Activated naive CD4-positive, alpha-beta T cell treated with anti-CD3 and anti-CD28 coated beads, Interleukin-2, amount 50 U/mL, for 72 hours (primary cell): ENCODE measurements around the gene SLC11A1. TPM values are rescaled to one million over a fixed set of nuclear protein-coding genes. Genes with fewer than 3 reads are reported as not detected.

ENCODE experiments used
- ATAC-seq, 2 donors: fragments of 150-1000 bp; cut with Tn5 transposase; 2 replicates each; pipeline ENCODE4 v1.10.0; 2021; ENCODE audit warnings: mild to moderate bottlenecking in 2 of 2, moderate library complexity in 2 of 2
- DNase-seq, 2 donors: peaks; one replicate each; pipeline ENCODE4 v3.0.0; 2021 to 2022; ENCODE audit warnings: low spot score in 2 of 2
- H3K27ac Mint-ChIP-seq, 2 donors: one replicate each; pipeline ENCODE4 v1.8.0; 2022; ENCODE audit warnings: mild to moderate bottlenecking in 2 of 2, mixed read lengths in 2 of 2
- H3K36me3 Mint-ChIP-seq, 2 donors: one replicate each; pipeline ENCODE4 v1.8.0; 2022; ENCODE audit warnings: mixed read lengths in 2 of 2
- H3K9me3 Mint-ChIP-seq, 2 donors: one replicate each; pipeline ENCODE4 v1.8.0; 2022; ENCODE audit warnings: mixed read lengths in 2 of 2
- total RNA-seq, 2 donors: library from RNA; stranded (reverse); gene quantifications; one replicate each; pipeline ENCODE4 v1.2.3, GENCODE V29; 2022

SLC11A1 gene
- total RNA-seq, 2 donors from 2014 or later = not detected

GRCh38 chr2:218432676-218433365 lies 50.7 kb downstream of the SLC11A1 start:
- Mint-ChIP-seq H3K27ac (no peak overlapping the region), H3K36me3 (no peaks in the 10 kb centered on the region), H3K9me3 (no peaks in the 10 kb centered on the region)
- no peak for DNase-seq
- ATAC-seq = no peak

GRCh38 chr2:218434456-218434855 lies 52.4 kb downstream of the SLC11A1 start:
- DNase-seq = peak in 1 of 2 donors; percentile 33
- no peaks in the 10 kb centered on the region for H3K9me3 Mint-ChIP-seq
- H3K36me3 Mint-ChIP-seq = no peaks in the 10 kb centered on the region
- no peak for ATAC-seq
- no peak overlapping the region for H3K27ac Mint-ChIP-seq

DNA sequence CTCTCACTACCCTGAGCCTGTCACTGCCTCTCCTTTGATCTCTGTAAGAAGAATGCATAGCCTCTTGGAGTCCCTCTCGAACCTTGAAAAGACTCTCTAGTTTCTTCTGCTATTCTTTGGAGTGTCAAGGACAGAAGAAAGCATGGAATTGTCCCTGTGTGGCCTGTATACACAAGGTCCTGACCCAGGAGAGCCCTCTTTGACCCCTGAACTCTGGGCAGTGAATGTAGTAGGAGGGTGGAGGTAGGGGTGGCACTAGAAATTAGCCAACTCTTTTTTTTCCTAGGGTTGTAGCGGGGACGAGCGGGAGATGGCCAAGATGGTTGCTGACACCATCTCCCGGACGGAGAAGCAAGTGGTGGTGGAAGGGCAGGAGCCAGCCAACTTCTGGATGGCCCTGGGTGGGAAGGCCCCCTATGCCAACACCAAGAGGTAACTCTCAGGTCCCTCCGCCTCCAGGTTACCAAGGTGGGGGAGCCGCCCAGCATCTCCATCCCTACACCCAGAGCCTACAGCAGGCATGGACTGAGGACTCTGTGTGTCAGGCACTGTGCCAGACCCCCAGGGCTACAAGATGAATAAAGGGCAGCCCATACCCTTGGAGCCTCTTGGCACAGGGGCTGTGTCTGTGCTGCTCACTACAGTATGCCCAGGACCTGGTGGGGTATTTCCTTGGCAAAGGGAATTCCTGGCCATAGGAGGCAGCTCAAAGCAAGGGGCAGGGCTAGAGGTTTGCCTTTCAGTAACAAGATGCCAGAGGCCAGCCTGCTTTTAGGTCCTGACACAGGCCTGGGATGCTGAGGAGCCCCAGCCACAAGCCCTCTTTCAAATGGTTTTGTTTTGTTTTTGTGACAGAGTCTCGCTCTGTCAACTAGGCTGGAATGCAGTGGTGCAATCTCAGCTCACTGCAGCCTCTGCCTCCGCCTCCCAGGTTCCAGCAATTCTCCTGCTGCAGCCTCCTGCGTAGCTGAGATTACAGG lies 53.2 kb downstream of the SLC11A1 start:
- no peak for ATAC-seq
- peak in 1 of 2 donors; percentile 38 for DNase-seq
- H3K36me3 Mint-ChIP-seq = no peaks in the 10 kb centered on the region
- no peaks in the 10 kb centered on the region for H3K9me3 Mint-ChIP-seq
- peak overlapping the region in 1 of 2 donors; percentile 1 for H3K27ac Mint-ChIP-seq

DNA sequence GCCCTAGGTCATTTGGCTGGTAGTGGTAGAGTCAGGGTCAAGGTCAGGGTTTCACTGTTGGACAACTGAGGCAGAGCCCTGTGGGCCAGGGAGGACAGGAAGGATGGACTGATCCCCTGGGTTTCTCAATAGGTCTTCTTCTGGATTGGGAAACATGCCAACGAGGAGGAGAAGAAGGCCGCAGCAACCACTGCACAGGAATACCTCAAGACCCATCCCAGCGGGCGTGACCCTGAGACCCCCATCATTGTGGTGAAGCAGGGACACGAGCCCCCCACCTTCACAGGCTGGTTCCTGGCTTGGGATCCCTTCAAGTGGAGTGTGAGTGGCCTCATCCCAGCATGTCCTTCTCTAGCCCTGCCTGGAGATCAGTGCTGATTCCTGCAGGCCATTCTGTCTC lies 54.9 kb downstream of the SLC11A1 start:
- peak in 1 of 2 donors; percentile 30 for DNase-seq
- Mint-ChIP-seq H3K27ac (no peak overlapping the region), H3K9me3 (no peaks in the 10 kb centered on the region), H3K36me3 (no peaks in the 10 kb centered on the region)
- ATAC-seq = no peak

GRCh38 chr2:218437969-218438368 lies 55.9 kb downstream of the SLC11A1 start:
- Mint-ChIP-seq H3K9me3 (no peaks in the 10 kb centered on the region), H3K36me3 (no peaks in the 10 kb centered on the region), H3K27ac (no peak overlapping the region)
- DNase-seq (no peak), ATAC-seq (no peak)

DNA sequence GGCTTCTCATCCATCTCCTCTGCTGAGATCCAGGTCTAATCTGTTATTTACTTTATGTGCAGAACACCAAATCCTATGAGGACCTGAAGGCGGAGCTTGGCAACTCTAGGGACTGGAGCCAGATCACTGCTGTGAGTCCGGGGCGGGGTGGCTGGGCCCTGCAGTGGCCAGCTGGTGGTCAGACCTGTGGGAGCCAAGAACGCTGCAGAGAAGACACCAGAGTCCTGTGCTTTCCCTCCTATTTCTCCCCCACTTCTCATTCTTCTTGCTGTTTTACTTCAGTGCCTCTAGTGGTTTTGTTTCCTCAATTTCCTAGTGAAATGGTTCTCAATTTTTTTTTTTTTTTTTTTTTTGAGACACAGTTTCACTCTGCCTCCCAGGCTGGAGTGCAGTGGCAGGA lies 56.5 kb downstream of the SLC11A1 start:
- Mint-ChIP-seq H3K9me3 (no peaks in the 10 kb centered on the region), H3K27ac (peak overlapping the region in 1 of 2 donors; percentile 9), H3K36me3 (no peaks in the 10 kb centered on the region)
- DNase-seq = no peak
- ATAC-seq = no peak

DNA sequence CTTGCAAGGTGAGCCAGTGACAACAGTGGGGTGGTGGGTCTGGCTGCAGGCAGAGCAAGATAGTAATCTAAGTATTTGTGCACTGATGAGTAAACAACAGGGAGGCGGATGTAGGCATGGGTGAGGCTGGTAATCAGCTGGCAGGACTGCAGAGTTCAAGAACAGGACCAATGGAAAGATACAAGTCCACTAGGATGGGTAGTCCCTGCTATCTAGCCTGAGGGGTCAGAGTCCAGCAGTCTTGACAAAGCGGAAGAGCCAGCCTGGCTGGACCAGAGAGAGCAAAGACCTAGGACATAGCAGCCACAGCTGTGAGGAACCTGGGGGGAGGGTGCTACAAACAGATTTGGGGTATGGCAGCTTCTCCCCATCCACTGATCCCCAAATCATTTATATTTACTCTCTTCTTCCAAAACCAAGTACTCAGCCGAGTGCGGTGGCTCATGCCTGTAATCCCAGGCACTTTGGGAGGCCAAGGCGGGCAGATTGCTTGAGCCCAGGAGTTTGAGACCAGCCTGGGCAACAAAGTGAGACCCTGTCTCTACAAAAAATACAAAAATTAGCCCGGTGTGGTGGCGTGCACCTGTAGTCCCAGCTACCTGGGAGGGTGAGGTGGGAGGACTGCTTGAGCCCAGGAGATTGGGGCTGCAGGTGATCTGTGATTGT lies 62.8 kb downstream of the SLC11A1 start:
- DNase-seq (no peak), ATAC-seq (no peak)
- Mint-ChIP-seq H3K9me3 (no peaks in the 10 kb centered on the region), H3K36me3 (peaks cover 5 to 12% of the 10 kb centered on the region in 2 donors), H3K27ac (peak overlapping the region in 1 of 2 donors; percentile 67)

DNA sequence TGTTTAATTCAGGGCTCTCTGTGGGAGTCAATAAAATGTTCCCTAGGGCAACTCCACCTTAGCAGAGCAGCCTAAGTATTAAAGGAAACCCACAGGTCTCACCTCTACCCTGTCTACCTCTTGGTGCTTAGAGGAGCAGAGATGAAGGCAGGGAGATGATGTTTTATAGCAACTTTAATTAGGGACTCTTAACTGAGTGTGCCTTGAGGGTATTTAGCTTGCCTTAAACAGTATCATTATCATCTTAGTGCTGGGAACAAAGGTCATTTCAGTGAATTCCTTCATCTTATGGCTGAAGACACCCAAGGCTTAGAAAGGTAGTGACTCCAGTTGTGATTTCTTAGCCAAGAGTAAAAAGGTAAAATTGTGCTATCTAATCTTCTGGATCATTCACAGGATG lies 63.5 kb downstream of the SLC11A1 start:
- DNase-seq = no peak
- no peak for ATAC-seq
- Mint-ChIP-seq H3K27ac (peak overlapping the region in 1 of 2 donors; percentile 70), H3K9me3 (no peaks in the 10 kb centered on the region), H3K36me3 (peaks cover 12 to 17% of the 10 kb centered on the region in 2 donors)

Other genes with a start within 250 kb of the SLC11A1 start
- gene CXCR1, start 215.3 kb upstream of the SLC11A1 start, total RNA-seq = not detected
- 100 to 1,000 TPM; 567 to 656 TPM for gene ARPC2, start 165.1 kb upstream of the SLC11A1 start, total RNA-seq
- gene GPBAR1, start 121.3 kb upstream of the SLC11A1 start, total RNA-seq = under 1 TPM; 0.46 to 0.88 TPM
- 10 to 100 TPM; 67.7 to 68.4 TPM for gene AAMP, start 112.1 kb upstream of the SLC11A1 start, total RNA-seq
- gene PNKD, start 111.8 kb upstream of the SLC11A1 start, total RNA-seq = 10 to 100 TPM; 25.1 to 30.4 TPM
- gene TMBIM1, start 89.8 kb upstream of the SLC11A1 start, total RNA-seq = 10 to 100 TPM; 46.1 to 47.5 TPM
- not detected for gene CATIP, start 25.4 kb upstream of the SLC11A1 start, total RNA-seq
- 10 to 100 TPM in 1 of 2 donors, 1 to 10 TPM in 1; 8.1 to 86.8 TPM for gene CTDSP1, start 17.6 kb downstream of the SLC11A1 start, total RNA-seq
- gene VIL1, start 36.9 kb downstream of the SLC11A1 start, total RNA-seq = not detected
- gene USP37, start 186.1 kb downstream of the SLC11A1 start, total RNA-seq = 10 to 100 TPM; 54.0 to 65.5 TPM
- gene CNOT9, start 186.6 kb downstream of the SLC11A1 start, total RNA-seq = 100 to 1,000 TPM in 1 of 2 donors, 10 to 100 TPM in 1; 71.4 to 100 TPM
- gene PLCD4, start 225.6 kb downstream of the SLC11A1 start, total RNA-seq = under 1 TPM; 0.36 to 0.43 TPM